NK-92 (cell line): ENCODE measurements around the gene SLC43A1.
"Not testable (repeated sequence)": the region's sequence is repeated elsewhere in the genome, so short reads cannot be mapped to it uniquely, and the experiment has no call there.

ENCODE experiments used
- DNase-seq: peaks from one replicate; lab custom pipeline; 2025; ENCODE audit not compliant: unreplicated experiment; lab: John Stamatoyannopoulos, UW

SLC43A1 gene

DNA sequence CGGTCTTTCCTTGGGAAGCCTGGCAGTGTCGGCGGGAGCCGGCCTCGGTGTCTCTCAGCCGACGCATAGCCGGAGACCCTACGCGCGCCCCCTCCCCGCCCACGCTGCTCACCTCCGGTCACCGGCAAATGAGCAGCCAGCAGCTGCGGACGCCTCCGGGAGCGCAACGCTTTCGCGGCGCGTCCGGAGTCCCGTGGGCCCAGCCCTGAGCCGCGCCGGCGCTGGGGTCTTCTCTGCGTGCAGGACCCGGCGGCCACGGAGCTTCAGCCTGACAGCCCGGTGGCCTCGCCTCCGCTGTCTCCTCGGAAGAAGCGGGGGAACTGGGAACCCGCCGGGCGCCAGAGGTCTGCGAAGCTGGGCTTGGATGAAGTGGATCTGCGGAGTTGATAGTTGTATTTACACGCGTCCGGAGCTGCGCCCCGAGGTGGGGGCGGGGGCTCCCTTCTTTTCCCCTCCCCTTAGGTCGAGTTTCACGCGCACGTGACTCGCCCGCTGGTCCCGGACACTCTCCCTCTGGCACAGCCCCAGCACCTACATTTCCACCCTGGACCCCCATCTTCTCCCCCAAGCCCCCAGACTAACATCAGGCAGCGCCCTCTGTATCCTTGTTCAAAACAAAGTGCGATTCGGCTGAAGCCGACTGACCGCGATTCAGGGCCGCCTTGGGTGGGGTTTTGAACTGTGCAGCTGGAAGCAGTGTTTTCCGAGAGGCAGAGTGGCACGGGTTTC lies at the start of gene SLC43A1:
Gene SLC43A1 (minus strand): TSS at position 371 of the 729 bp plus-strand sequence. CDS start 1,591 bp downstream, outside the sequence.
- DNase-seq, result no peak

DNA sequence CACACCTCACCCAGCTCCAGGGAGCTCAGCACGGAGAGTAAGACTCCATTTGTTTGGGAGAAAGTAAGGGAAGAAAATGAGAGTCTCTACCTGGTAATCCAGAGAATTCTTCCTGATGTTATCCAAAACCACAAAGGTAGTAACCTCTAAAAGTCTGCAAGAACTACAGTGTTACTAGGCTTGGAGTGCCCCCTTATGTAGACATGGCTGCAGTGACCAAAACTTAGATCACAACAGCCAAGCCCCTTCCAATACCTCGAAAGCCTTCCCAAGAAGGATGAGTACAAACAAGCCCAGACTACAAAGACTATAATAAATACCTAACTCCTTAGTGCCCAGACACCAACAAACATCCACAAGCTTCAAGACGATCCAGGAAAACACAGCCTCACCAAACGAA lies 47.1 kb upstream of the SLC43A1 start:
- DNase-seq, result no peak

DNA sequence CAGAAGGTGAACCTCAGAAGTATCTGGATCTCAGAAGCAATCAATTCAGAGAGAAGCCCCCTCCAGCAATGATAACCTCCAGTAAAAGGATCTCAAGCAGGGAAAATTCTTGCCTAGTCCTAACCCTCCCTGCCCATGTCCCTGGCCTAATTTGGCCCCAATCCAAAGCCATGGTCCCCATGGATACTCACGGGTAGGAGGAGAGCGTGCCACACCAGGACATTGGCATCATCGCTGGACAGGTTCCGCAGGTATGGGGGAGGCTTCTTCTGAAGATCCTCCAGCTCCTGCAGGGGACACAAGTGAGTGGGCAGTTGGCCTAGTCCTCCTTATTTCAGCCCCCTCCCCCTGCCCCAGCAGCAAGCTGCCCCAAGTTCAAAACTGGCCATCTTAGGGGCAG lies 44.6 kb upstream of the SLC43A1 start:
- no peak for DNase-seq

DNA sequence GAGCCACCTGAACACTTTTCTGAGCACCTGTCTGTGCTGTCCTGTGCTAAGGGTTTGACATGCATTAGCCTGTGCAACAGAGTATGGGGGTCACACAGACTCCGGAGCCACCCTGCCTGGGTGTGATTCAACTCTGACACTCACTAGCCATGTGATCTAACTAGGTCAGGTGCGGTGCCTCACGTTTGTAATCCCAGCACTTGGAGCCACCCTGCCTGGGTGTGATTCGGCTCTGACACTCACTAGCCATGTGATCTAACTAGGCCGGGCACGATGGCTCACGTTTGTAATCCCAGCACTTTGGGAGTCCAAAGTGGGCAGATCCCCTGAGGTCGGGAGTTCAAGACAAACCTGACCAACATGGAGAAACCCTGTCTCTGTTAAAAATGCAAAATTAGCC lies 40.5 kb upstream of the SLC43A1 start:
- DNase-seq, result no peak

DNA sequence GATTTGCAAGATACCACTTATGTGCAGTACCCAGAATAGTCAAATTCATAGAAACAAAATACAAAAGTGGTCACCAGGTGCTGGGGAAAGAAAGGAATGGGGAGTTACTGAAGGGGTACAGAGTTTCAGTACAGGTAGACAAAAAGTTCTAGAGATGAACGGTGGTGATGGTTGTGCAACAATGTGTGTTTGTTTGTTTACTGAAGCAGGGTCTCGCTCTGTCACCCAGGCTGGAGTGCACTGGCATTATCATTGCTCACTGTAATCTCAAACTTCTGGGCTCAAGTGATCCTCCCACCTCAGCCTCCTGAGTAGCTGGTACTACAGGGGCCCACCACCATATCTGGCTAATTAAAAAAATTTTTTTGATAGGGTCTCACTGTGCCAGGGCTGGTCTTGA lies 39.9 kb upstream of the SLC43A1 start:
- no peak for DNase-seq

DNA sequence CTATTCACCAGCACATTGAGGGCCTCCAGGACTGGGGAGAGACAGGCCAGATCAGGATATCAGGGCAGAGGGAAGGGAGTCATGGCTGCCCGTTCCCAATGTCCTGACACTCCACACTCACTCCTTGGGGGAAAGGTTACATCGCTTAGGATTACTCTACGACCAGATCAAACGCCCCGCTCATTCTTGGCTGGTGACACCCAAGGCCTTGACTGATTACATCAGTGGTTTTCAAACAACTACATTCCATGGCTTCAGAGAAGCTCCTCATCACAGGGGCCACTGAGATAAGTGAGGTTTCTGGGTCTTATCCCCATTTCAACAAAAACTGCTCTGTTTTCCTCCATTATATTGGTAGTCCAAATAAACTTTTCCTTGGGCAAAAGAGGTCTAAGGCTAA lies 37.0 kb upstream of the SLC43A1 start:
- DNase-seq, result no peak

DNA sequence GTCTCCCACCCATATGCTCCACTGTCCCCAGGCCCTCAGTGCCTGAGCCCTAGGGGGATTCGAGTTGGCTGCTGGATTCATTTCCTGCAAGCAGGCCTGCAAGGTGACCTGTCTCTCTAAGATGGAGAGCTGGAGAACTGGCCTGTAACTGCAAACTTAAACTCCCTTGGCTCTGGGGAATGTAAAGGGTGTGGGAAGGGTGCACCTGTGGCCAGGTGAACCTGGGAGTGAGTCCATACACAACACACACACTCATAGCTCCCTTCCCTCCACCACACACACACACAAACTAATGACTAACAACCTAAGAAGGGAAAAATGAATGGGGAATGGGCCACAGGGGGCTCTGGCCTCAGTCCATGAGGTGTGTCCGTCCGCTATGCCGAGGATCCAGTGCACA lies 36.4 kb upstream of the SLC43A1 start:
- no peak for DNase-seq

DNA sequence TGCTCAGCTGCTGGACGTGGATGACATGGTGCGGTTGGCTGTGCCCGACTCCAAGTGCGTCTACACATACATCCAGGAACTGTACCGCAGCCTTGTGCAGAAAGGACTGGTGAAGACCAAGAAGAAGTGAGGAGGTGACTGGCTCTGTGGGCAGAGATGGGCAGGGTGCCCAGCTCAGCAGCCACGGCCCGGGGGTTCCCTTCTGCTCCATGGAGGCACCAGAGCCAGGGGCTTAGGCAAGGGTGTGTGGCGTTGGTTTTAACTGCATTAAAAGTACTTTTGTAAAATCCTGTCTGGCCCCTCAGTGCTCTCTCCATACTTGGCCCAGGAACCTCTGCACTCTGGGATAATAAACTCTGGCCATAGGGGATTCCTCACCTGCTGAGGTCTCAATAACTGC lies 34.5 kb upstream of the SLC43A1 start:
- DNase-seq, result no peak

DNA sequence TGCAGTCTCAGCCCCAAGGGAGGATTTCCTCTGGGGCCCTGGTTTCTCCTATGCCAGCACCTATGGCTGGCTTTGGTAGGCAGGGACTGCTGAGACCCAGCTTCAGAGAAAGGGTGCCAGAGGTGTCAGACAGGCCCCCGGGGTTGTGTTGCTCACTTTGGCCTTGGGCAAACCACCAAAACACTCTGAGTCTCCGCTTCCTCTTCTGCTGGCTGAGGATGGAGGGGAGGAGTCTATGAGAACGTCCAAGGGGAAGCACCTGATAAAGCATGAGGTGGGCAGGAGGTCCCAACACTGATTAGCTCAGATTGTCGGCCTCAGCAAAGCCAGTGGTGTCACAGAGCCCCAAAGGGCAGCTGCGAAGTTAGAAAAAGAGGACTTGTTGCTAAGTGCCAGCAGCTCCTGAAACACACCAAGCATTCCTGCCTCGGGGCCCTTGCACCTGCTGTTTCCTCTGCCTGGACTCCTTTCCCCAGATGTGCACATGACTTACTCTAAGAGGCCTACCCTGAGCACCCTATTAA lies 32.4 kb upstream of the SLC43A1 start:
- DNase-seq, result no peak

DNA sequence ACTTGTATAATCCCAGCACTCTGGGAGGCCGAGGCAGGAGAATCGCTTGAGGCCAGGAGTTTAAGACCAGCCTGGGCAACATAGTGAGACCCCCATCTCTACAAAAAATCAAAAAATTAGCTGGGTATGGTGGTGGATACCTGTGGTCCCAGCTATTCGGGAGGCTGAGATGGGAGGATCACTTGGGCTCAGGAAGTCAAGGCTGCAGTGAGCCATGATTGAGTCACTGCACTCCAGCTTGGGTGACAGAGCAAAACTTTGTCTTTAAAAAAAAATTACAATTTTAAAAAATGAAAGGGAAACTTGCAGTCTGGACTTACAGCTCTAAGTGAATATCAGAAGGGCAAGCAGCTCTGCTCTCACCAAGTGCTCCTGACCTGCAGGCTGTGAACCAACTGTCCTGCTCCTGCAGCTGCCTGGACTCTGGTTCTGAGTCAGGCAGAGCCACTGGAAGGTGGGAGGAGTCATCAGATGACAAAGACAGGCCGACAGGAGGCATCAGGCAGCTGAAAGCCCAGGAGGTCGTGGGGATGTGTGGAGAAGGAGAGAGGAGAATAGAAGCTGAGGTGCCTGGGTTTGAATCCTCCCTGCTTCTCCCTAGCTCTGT lies 31.5 kb upstream of the SLC43A1 start:
- no peak for DNase-seq

DNA sequence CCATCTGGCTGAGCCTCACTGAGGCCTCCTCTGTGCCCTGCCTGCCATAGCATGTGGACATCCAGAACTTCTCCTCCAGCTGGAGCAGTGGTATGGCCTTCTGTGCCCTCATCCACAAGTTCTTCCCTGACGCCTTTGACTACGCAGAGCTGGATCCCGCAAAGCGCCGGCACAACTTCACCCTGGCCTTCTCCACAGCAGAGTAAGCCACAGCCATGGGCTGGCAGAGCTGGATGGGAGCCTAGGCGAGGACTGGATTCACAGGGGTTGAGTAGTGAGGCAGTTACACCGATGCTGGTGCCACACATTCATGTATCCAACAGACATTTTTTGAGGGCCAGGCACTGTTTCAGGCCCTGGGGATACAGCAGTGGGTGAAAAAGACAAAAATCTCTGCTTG lies 30.9 kb upstream of the SLC43A1 start:
- no peak for DNase-seq

DNA sequence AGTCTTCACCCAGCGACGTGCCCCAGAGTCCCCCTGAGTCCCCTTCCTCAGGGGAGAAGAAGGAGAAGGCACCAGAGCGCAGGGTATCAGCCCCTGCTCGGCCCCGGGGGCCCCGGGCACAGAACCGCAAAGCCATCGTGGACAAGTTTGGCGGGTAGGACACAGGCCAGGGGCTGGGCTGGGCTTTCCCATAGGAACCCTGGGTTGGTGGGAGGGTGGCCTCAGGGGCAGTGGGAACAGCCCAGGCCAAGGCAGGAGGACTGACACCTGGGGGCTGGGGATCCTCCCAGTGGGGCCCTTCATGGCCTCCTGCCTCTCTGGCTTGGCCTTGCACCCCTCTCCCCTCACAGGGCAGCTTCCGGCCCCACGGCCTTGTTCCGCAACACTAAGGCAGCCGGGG lies 30.4 kb upstream of the SLC43A1 start:
- no peak for DNase-seq

DNA sequence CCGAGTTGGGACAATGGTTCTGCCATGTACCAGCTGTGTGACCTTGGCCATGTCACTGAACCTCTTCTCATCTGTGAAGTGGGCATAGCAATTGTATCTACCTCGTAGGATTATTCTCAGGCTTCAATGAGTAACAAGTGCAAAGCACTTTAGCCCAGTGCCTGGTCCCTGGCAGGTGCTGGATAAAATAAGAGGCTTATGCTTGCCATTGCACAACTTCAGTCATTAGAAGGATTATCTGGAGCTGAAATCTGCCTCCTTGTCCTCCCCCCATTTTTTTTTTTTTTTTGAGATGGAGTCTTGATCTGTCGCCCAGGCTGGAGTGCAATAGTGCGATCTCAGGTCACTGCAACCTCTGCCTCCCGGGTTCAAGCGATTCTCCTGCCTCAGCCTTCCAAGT lies 29.1 kb upstream of the SLC43A1 start:
- DNase-seq, result no peak

DNA sequence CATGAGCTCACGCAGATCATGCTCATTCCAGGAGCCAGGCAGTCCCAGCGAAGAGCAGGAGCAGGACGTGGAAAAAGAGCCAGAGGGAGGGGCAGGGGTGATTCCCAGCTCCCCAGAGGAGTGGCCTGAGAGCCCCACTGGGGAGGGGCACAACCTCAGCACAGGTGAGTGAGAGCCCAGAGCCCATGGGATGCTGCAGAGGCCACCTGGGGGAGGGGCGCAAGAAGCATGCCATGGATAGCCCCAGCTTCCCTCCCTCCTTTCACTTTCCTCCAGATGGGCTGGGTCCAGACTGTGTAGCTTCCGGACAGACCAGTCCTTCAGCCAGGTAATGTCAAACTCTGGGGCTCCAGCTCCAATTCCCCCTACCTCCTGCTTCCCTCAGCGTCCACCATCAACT lies 28.1 kb upstream of the SLC43A1 start:
- DNase-seq, result no peak

DNA sequence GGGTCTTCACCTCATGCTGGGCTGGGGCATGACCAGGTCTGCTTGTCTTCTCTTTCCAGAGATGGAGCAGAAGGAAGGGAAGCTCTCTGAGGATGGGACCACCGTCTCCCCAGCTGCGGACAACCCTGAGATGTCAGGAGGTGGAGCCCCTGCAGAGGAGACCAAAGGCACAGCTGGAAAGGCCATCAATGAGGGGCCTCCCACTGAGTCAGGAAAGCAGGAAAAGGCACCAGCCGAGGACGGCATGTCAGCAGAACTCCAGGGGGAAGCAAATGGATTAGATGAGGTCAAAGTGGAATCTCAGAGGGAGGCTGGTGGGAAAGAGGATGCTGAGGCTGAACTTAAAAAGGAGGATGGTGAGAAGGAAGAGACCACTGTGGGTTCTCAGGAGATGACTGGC lies 27.1 kb upstream of the SLC43A1 start:
- no peak for DNase-seq

DNA sequence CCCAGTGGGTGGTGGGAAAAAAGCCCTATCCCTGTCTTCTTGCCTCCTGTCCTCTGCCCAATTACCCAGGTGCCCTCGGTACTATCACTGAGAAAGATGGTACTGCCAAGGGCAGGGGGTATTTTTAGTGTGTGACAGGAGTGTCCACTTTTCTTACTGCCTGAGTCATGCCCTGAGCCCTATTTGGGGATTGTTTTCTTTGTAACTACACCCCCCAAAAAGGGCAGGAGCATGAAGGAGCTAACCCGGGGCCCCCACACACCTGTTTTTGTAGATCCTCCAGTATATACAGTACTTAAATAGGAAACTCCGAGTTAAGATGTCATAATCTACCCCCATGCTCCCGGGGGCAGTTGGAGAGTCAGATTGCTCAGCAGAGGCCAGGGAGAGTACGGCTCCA lies 25.7 kb upstream of the SLC43A1 start:
- no peak for DNase-seq

DNA sequence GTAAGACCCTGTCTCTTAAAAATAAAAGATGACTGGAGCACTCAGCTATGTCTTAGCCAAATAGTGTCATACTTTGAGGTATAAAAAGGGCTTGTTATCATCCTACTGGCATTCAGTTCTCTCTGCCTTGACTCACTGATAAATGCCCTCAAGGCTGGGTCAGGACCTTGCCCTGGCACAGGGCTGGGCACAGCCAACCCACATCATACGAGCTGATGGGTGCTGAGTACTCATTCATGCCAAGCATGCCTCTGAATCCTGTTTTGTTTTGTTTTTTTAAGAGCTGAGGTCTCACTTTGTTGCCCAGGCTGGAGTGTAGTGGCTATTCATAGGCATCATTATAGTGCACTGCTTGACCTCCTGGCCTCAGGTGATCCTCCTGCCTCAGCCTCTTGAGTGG lies 23.8 kb upstream of the SLC43A1 start:
- no peak for DNase-seq

DNA sequence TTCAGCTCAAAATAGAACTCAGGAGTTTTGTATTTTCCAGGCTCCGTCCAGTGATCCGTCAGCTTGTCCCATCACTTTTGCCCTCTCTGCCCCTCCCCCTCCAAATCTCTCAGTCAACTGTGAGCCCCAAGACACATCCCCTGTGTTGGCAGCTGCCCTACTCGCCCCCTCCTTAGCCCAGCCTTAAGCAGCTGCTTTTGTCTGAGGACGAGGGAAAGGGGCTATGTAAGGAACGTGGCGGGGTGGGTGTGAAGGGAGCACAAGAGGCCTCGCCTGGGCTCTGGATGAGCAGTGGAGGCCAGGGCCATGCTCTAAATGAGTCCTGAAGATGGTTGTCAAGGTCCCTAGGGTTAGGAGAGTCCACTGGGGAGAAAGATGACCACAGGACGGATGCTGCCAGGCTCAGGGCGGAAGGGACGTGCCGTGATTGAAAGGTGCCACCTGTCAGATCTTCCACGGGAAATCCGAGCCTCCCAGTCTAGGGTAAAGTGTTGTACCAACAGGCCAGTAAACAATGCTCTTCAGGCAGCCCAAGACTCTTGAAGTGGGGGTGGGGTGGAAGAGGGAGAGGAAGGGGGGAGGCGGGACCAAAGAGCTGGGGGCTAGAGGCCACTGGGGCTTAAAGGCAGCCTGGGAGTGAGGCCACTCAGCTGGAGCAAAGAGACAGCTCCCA lies 21.6 kb upstream of the SLC43A1 start, which contains the start of gene SMTNL1:
Gene SMTNL1 (plus strand): TSS at position 649 of the 673 bp plus-strand sequence. CDS start 5,048 bp downstream, outside the sequence.
- no peak for DNase-seq

DNA sequence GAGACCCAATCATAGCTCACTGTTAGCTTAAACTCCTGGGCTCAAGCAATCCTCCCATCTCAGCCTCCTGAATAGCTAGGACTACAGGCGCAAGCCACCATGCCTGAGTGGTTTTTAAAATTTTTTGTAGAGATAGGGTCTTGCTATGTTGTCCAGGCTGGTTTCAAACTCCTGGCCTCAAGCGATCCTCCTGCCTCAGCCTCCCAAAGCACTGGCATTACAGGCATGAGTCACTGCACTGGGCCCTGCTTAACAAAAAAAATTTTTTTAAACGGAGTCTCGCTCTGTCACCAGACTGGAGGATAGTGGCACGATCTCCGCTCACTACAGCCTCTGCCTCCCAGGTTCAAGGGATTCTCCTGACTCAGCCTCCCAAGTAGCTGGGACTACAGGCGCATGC lies 18.9 kb upstream of the SLC43A1 start:
- DNase-seq, result not testable (repeated sequence)

DNA sequence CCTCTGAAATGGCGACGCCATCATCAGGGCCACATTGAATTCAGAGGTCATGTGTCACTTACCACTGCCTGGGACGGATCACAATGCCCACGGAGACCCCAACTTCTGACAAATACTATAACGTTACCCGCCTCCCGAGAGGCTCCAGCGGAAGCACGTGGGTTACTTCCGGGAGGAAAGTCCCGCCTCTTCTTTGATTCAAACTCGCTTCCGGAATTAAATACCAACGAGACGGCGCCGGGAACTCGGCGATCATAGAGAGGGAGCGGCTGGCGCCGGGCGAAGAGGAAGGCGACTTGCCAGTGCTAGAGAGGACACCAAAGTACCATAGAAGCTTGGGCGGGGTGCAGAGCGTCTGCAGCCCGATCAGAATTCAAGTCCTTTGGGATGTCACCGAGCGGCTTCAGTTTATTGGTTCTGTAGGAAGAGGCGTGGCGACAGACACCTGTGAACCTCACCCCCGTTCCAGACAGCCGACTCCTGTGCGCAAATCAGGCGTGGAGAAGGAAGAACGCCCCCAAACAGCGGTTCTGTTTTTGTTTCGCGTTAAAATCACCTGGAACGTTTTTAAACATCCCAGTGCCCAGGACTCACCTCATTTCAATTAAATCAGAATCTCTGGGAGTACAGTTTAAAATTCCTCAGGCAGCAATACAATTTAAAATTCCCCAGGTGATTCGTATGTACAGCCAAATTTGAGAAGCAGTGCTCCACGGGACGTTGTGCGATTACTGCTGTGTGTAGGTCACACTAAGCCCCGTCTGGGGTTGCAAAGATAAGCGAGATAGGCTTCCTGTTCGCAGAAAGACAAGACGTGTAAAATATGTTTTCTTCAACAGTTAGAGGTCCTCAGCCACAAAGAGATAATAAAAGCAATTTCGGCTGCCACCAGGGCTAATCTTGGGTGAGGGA lies 15.3 kb upstream of the SLC43A1 start, which contains the start of gene TIMM10:
Gene TIMM10 (minus strand): TSS at position 159 of the 912 bp plus-strand sequence. CDS start 565 bp downstream, outside the sequence.
- peak; percentile 82 for DNase-seq

DNA sequence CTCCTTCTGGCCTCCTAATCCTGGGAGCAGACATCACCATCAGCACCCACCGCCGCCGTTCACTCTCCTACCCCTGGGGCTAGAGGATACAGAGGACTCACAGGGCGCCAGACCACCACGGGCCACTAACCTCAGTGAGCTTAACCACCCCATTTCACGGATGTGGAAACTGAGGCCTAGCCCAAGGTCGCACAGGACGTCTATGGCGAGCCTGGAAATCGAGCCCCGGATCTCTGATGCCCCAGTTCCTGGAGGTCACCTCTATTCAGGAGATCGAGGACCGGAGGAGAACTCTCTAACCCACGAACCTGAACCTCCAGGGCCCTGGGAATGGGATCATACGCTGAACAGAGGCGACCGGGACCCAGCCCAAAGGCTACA lies 14.7 kb upstream of the SLC43A1 start:
- no peak for DNase-seq
